Stimulated activated CD8-positive, alpha-beta memory T cell treated with anti-CD3 and anti-CD28 coated beads, Interleukin-2, amount 100 ng/mL, for 48 hours (primary cell): Measurements from ENCODE around the gene PER1.
"Not testable (repeated sequence)": the region's sequence is repeated elsewhere in the genome, so short reads cannot be mapped to it uniquely, and the experiment has no call there.

ENCODE experiments used
- DNase-seq, 2 donors: peaks; one replicate each; pipeline ENCODE4 v3.0.0-alpha.2; 2020; ENCODE audit warnings: low read depth in 2 of 2

PER1 gene

GRCh38 chr17:8152112-8152775 is at the start of gene PER1:
Gene PER1, minus strand, starts transcription at chr17:8152404. Its CDS starts 1,698 bp downstream, at chr17:8150706.
- DNase-seq = peak; percentile 91

- no peak for DNase-seq
Measured at GRCh38 chr17:8192070-8192815, 40.0 kb upstream of the PER1 start.

DNA sequence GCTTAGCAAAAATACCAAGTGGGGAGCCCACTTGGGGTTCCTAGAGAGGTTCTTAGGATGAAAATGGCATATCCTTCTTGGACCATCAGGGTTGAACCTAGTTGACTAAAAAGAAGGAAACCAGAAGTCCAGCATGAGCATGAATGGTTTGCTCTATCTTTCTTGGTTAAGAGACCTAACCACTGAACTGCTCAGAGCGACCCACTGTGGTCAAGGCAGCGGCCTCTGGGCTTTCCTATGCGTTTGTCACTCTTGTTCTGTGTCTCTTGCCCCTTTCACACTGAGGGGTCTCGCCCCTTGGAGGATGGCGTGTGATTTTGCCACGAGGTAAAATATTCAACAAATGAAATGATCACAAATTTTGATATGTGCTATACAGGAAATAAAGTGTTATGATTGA is 38.3 kb upstream of the PER1 start:
- DNase-seq = no peak

DNA sequence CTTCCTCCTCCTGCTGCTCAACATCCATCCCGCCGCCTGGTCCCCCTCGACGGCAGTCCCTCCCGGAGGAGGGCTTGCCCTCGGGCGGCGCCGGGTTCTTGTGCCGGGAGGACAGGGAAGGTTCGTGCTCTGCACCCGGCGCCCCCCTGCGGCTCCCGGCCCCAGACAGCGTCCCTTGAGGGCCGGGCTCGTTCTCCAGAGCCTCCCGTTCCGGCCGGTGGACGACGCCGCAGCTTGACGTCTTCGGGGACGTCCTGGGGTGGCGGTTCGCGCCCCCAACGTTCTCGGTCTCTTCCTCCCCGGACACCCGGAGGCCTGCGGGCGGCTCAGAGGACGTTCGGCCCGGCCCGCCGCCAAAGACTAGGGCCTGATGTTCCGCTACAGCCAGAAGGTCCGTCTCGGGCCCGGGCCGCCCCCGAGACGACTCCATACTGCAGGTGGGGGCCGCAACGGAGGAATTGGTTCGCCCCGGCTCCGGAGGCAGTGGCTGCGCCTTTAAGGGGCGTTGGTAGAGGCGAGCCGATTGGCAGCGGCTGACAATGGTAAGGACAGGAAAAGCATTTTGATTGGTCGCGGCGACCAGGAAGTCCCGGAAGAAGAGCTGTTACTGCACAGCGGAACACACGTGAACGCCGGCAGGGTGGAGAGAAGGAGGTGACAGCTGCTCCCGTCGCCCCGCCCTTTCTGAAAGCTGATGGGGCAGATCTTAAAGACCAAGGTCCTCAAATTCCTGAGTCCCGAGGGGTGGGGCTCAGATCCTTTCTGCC is 37.7 kb upstream of the PER1 start, which contains the start of gene BORCS6:
TSS of gene BORCS6 (minus strand) at position 470 of the 767 bp plus-strand sequence. CDS start at position 430, 40 bp downstream.
- DNase-seq = peak; percentile 87 to 90

DNA sequence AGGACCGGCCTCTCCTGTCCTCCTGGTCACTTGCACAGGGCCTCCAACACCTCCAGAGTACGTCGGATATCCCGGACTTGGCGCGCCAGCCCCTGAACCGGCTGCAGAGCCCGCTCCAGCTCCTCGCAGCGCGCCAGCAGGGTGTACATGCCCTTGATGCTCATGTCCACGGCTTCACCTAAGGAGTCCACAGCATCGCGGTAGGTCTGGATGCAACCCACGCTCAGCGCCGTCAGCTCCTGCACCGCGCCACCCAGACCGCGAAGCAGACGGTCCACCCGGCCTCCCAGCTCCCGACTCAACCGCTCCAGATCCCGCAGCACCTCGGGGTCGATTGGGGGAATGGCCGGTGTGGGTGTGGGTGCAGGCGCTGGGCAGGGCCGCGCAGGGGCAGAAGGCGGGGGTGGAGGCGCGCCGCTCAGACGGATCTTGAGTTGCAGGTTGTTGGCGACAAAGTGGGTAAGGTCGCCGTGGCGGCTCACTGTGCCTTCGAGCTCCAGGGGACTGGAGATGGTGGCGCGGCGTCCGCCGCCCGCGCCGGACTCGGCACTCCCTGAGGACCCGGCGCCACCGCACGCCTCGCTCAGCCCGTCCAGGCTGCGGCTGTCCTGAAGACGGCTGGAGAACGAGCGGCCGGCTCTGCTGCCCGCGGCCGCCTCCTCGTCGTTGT is 37.0 kb upstream of the PER1 start:
- no peak for DNase-seq

DNA sequence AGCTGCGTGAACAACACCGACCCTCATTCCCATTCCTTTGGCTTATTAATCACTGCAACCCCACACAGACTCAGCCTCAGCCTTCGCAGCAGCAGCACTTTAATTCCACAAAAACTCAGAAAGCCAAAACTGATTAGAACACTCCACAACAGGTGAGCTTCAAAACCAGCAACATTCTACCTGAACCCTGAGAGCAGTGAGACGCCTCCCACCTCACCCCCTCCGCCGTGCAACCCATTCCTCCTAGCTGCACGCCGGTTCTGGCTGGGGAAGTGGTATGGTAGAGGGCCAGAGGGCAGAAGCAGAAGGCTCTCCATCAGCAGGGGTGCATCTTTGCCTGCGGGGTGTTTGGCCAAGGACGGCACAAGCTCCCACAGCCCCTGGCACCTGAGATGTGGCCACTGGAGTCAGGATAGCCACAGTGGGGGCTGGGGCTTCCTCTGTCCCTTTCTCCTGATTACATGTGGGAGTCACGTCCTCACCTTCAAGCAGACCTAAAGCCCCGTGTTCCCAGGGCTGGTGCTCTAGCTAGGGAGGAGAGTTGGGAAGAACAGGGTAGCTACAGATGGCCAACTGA is 36.1 kb upstream of the PER1 start:
- DNase-seq = no peak

DNA sequence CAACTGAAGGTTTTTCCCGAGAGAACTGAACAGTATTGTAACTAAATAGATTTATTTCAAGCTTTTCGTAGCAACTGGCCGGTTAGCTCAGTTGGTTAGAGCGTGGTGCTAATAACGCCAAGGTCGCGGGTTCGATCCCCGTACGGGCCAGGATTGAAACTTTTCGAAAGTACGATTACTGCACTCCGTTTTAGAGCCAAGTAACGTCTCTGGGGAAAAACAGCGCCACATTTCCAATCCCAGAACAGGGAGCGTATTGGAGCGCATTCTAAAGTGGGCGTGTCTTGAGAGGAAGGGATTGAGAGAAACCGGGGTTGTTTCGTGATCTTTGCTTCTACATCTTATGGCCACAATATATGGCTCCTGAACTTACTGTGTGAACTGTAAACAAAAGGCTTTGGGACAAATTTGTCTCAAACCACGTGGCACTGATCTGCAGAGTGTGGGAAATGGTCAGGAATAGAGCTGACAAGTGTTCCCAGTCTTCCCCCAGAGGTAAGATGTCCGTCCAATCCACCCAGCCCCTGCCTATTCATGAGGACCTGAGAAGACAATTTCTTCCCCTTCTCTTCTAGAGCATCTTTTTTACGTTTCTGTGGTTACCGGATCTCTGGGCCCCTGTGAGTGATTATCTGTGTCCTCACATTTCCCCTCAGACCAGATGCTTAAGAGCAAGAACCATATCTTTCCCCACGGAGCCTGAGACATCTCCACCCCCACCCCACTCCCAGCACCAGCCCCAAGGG is 35.5 kb upstream of the PER1 start:
- DNase-seq = peak; percentile 75 to 89

- peak; percentile 89 to 97 for DNase-seq
Measured at GRCh38 chr17:8186787-8187516, 34.7 kb upstream of the PER1 start.

DNA sequence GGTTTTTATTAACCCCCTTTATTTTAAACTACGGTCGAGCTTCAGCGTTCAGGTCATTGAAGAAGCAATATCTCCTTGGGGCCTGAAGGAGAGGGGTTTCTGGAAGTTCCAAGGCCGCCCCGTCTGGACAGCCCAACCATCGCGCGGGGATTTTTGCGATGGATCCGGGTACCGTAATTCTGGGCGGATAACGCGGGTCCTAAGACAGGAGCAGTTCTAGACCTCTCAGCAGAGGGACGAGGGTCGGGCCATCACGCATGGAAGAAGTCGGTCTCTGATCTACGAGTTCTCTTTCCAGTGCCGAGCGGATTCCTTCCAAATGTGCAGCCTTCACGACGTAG is 34.2 kb upstream of the PER1 start:
- no peak for DNase-seq

GRCh38 chr17:8185582-8186445 is 33.6 kb upstream of the PER1 start:
- peak; percentile 86 to 90 for DNase-seq

- no peak for DNase-seq
Measured at GRCh38 chr17:8176998-8177731, 25.0 kb upstream of the PER1 start.

DNA sequence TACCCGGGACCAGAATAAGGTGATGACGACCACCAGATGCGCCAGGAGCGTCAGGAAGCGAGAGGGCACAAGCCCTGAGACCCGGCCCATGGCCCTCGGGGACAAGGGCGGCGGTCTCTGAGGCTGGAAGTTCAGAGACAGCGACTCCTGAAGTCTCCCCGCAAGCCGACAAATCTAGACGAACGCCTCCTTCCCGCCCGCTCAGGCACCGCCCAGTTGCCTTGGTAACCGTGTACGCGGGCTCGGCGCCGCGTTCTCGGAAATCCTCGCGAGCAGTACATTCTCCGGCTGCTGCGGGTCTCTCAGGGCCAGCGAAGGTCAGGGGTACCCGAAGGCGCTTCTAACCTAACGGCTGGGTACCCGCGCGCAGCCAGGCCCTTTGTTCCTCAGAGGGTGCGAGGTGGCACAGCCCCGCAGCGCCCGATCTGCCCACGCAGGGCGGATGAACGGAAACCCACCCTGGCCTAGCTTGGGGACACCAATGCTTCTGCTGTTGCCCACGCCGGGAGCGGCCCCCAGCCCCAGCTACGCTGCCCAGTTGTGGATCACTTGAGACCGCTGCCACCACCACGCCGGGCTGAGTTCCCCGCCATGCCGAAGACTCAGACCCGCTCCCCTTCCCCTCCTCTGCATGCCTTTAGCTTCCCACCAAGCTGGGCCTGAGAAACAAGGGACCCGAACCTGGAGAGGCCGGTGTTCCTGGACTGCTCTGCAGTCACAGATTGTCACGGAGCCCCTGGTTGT is 24.2 kb upstream of the PER1 start, which contains the start of gene TMEM107:
TSS of gene TMEM107 (minus strand) at position 184 of the 744 bp plus-strand sequence. CDS start at position 90, 94 bp downstream.
- DNase-seq = peak; percentile 74 to 85

DNA sequence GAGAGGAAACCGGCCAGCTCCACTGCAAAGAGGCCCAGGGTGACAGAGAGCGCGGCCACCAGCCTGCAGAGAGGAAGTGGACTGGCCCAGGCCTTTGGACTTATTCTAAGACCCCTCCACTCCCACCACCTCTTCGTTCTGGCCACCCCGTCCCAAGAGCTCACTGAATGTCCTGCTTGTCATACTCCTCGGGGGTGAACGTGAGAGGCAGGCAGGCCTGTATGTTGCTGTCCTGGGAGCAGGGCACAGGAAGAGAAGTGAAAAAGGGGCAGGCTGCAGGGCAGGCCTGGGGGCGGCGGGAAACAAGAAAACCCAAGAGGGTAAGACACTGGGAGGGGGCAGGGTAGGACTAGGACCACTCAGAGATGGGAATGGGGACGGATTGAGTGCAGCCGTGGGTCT is 23.6 kb upstream of the PER1 start:
- DNase-seq = no peak

DNA sequence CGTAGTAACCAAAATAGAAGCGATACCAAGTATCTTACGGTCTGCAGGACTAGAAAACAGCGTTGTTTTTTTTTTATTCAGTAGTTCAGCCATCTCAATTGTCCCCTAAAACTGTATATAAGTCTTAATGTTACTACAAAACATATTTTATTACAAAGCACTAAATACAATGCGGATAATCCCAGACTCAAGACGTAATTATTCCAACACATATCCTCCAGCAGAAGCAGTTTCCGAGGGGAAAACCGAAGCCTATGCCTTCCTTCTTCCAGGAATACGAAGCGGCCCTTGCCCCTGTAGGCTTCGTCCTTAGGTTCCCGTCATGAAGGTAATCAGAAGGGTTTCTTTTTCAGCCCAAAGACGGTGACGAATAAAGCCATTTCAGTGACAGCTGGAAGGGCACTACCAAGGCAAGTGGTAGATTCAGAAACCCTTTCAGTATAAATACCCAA is 21.7 kb upstream of the PER1 start:
- DNase-seq = no peak

- peak in 1 of 2 donors; percentile 60 for DNase-seq
Measured at GRCh38 chr17:8173056-8173870, 21.1 kb upstream of the PER1 start.

DNA sequence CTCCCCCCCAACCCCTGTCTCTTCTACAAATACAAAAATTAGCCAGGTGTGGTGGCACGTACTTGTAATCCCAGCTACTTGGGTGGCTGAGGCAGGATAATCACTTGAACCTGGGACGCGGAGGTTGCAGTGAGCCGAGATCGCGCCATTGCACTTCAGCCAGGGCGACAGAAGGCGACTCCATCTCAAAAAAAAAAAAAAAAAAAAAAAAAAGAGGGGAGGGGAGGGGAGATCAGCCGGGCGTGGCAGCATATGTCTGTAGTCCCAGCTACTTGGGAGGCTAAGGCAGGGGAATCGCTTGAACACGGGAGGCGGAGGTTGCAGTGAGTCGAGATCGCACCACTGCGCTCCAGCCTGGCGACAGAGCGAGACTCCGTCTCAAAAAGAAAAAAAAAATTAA is 18.0 kb upstream of the PER1 start:
- not testable (repeated sequence) for DNase-seq

DNA sequence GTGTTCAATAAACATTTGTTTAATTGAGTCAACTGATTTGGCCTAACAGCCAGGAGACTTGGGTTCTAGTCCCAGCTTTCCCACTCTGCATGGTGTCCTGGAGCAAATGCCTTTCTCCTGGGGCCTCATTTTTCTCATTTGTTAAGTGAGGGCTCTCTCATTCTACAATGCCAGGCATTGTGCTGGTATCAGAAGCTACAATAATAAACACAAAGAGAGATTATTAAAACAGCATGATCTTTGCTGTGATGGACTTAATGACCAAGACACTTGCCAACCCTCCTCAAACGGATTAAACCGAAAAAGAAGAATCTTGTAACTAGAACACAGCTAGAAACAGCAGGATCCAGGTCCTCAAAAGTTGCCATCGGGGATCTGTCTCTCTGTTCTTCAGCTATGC is 15.3 kb upstream of the PER1 start:
- no peak for DNase-seq
